H1 (cell line): ENCODE data around the gene RNF166. TPM values are rescaled to one million over a fixed set of nuclear protein-coding genes. Genes with fewer than 3 reads are reported as not detected.
A peak's percentile ranks its signal among the peaks of the same experiment; 100 is the strongest.

Source experiments
- CTCF ChIA-PET: fragments of 300-600 bp; sonication (Branson Sonifier 250); formaldehyde crosslinking; loops from one replicate; lab custom pipeline; 2021; ENCODE audit not compliant: partially characterized antibody; lab: Charles Lee
- POLR2A ChIA-PET: fragments of 300-600 bp; sonication (Branson Sonifier 250); formaldehyde crosslinking; loops from one replicate; lab custom pipeline; 2021; ENCODE audit warnings: inconsistent platforms; ENCODE audit not compliant: partially characterized antibody; lab: Charles Lee
- DNase-seq, 2 experiments: peaks; one replicate each; pipeline versions ENCODE4 v3.0.0 to v3.0.0-alpha.2; 2010 to 2022; ENCODE audit warnings: low spot score in 2 of 2, low read depth in 1 of 2, mixed read lengths in 1 of 2
- FAIRE-seq: peaks from 2 replicates; lab custom pipeline; 2011; peaks lifted over from hg19 to GRCh38; lab: Jason Lieb, UNC
- H2AFZ ChIP-seq: 2 replicates; pipeline ENCODE4 v1.8.1; 2012; ENCODE audit warnings: low read length, inconsistent platforms
- H2AK5ac ChIP-seq: 2 replicates; pipeline ENCODE4 v1.6.1; 2013; ENCODE audit warnings: low read depth, low read length
- H2BK120ac ChIP-seq: replicated peaks from 2 replicates; pipeline ENCODE3; 2013; ENCODE audit warnings: low read depth, low read length, inconsistent platforms
- H2BK12ac ChIP-seq: 2 replicates; pipeline ENCODE4 v1.6.1; 2013; ENCODE audit warnings: low read depth, low read length
- H2BK15ac ChIP-seq: 2 replicates; pipeline ENCODE4 v1.6.1; 2013; ENCODE audit warnings: low read length
- H2BK20ac ChIP-seq: 2 replicates; pipeline ENCODE4 v1.6.1; 2013; ENCODE audit warnings: low read length
- H2BK5ac ChIP-seq: 2 replicates; pipeline ENCODE4 v1.6.1; 2013; ENCODE audit warnings: low read depth, low read length
- H3K14ac ChIP-seq: 2 replicates; pipeline ENCODE4 v1.6.1; 2013; ENCODE audit warnings: inconsistent platforms; ENCODE audit not compliant: insufficient read length
- H3K18ac ChIP-seq: 2 replicates; pipeline ENCODE4 v1.6.1; 2013; ENCODE audit warnings: low read length; ENCODE audit errors: extremely low read depth
- H3K23ac ChIP-seq: 2 replicates; pipeline ENCODE4 v1.6.1; 2013; ENCODE audit warnings: inconsistent platforms; ENCODE audit not compliant: insufficient read length
- H3K23me2 ChIP-seq: 2 replicates; pipeline ENCODE4 v1.6.1; 2013; ENCODE audit warnings: low read depth, low read length
- H3K27ac ChIP-seq: 2 replicates; pipeline ENCODE4 v1.6.1; 2011; ENCODE audit warnings: low read depth, low read length, inconsistent platforms
- H3K27me3 ChIP-seq, 4 experiments: replicated peaks in 1 of 4; 1 replicate in 1 of 4; 2 replicates in 3 of 4; pipeline versions ENCODE4 v1.6.1 to v1.8.1; 2011 to 2013; ENCODE audit warnings: low read length in 3 of 4, mild to moderate bottlenecking in 3 of 4, inconsistent platforms in 2 of 4, mixed read lengths in 2 of 4, moderate library complexity in 1 of 4; ENCODE audit not compliant: control insufficient read depth in 3 of 4, insufficient read depth in 3 of 4; ENCODE audit errors: extremely low read depth in 1 of 4
- H3K36me3 ChIP-seq, 4 experiments: 2 replicates each; pipeline versions ENCODE4 v1.6.1 to v1.8.1; 2011 to 2013; ENCODE audit warnings: mild to moderate bottlenecking in 4 of 4, low read length in 3 of 4, moderate library complexity in 2 of 4, control low read depth in 1 of 4, inconsistent platforms in 1 of 4; ENCODE audit not compliant: insufficient read depth in 4 of 4, control insufficient read depth in 2 of 4
- H3K4ac ChIP-seq: replicated peaks from 2 replicates; pipeline ENCODE3; 2013; ENCODE audit warnings: low read length, low read depth, mixed read lengths, inconsistent platforms; ENCODE audit not compliant: insufficient read length
- H3K4me1 ChIP-seq, 4 experiments: replicated peaks in 1 of 4; 1 replicate in 1 of 4; 2 replicates in 3 of 4; pipeline versions ENCODE4 v1.6.1 to v1.8.1; 2011 to 2013; ENCODE audit warnings: low read length in 3 of 4, inconsistent platforms in 2 of 4, mixed read lengths in 1 of 4; ENCODE audit not compliant: insufficient read depth in 4 of 4, control insufficient read depth in 3 of 4
- H3K4me2 ChIP-seq, 2 experiments: 2 replicates each; pipeline versions ENCODE4 v1.6.1 to v1.8.1; 2011 to 2013; ENCODE audit warnings: low read depth in 2 of 2, low read length in 2 of 2, control low read depth in 1 of 2, inconsistent platforms in 1 of 2, mild to moderate bottlenecking in 1 of 2; ENCODE audit not compliant: insufficient read depth in 1 of 2
- H3K4me3 ChIP-seq, 4 experiments: fragments of 200-600, 300-600 bp in 1 of 4; sonication (generic), shearing (Covaris generic), sonication (Bioruptor Twin) in 1 of 4; 2 replicates each; pipeline versions ENCODE4 v1.5.1 to v1.8.1; 2011 to 2016; ENCODE audit warnings: low read length in 4 of 4, low read depth in 3 of 4, control low read depth in 2 of 4, inconsistent platforms in 2 of 4, mild to moderate bottlenecking in 2 of 4, mixed read lengths in 1 of 4, moderate library complexity in 1 of 4; ENCODE audit not compliant: insufficient read depth in 2 of 4; ENCODE audit errors: extremely low read depth in 1 of 4
- H3K56ac ChIP-seq: replicated peaks from 2 replicates; pipeline ENCODE3; 2013; ENCODE audit warnings: low read depth, mild to moderate bottlenecking, mixed read lengths, low read length, inconsistent platforms; ENCODE audit not compliant: insufficient read length
- H3K79me1 ChIP-seq: 2 replicates; pipeline ENCODE4 v1.6.1; 2013; ENCODE audit warnings: low read depth, low read length, control low read depth
- H3K79me2 ChIP-seq, 2 experiments: 2 replicates each; pipeline versions ENCODE4 v1.6.1 to v1.8.1; 2012 to 2013; ENCODE audit warnings: low read length in 2 of 2, mild to moderate bottlenecking in 2 of 2, inconsistent platforms in 1 of 2; ENCODE audit not compliant: insufficient read depth in 2 of 2, control insufficient read depth in 1 of 2
- H3K9ac ChIP-seq, 4 experiments: replicated peaks in 1 of 4; 1 replicate in 1 of 4; 2 replicates in 3 of 4; pipeline versions ENCODE4 v1.6.1 to v1.8.1; 2011 to 2013; ENCODE audit warnings: low read depth in 3 of 4, low read length in 3 of 4, control low read depth in 2 of 4, mild to moderate bottlenecking in 2 of 4, moderate library complexity in 2 of 4, inconsistent platforms in 1 of 4; ENCODE audit errors: extremely low read depth in 1 of 4
- H3K9me3 ChIP-seq, 2 experiments: 2 replicates each; pipeline versions ENCODE4 v1.6.1 to v1.8.1; 2012 to 2013; ENCODE audit warnings: mild to moderate bottlenecking in 2 of 2, moderate library complexity in 2 of 2, control low read depth in 1 of 2, inconsistent platforms in 1 of 2, low read depth in 1 of 2, low read length in 1 of 2, mixed read lengths in 1 of 2; ENCODE audit not compliant: insufficient read depth in 2 of 2
- H4K20me1 ChIP-seq, 2 experiments: replicated peaks in 1 of 2; 2 replicates each; pipeline versions ENCODE3 to v1.8.1; 2011 to 2013; ENCODE audit warnings: inconsistent platforms in 2 of 2, low read length in 2 of 2, mild to moderate bottlenecking in 1 of 2; ENCODE audit not compliant: insufficient read depth in 2 of 2, control insufficient read depth in 1 of 2
- H4K5ac ChIP-seq: 2 replicates; pipeline ENCODE4 v1.6.1; 2013; ENCODE audit warnings: low read length, low read depth, mixed read lengths, inconsistent platforms; ENCODE audit not compliant: insufficient read length
- H4K8ac ChIP-seq: 2 replicates; pipeline ENCODE4 v1.8.0; 2013; ENCODE audit warnings: mild to moderate bottlenecking, moderate library complexity, low read length, inconsistent platforms; ENCODE audit not compliant: insufficient read depth; ENCODE audit errors: extremely low read depth
- H4K91ac ChIP-seq: replicated peaks from 2 replicates; pipeline ENCODE3; 2013; ENCODE audit warnings: low read length, mixed read lengths, inconsistent platforms; ENCODE audit not compliant: insufficient read length
- EGR1 ChIP-seq: IDR thresholded peaks from 2 replicates; pipeline ENCODE4 v1.6.1; 2011; ENCODE audit warnings: low read depth, low read length, borderline replicate concordance
- RAD21 ChIP-seq, 2 experiments: IDR thresholded peaks in 1 of 2; conservative IDR thresholded peaks in 1 of 2; 2 replicates each; pipeline ENCODE4 v1.6.1; 2011; ENCODE audit warnings: low read depth in 2 of 2, low read length in 2 of 2, improper control_type of control experiment in 1 of 2, inconsistent platforms in 1 of 2, mild to moderate bottlenecking in 1 of 2, moderate library complexity in 1 of 2
- SIN3A ChIP-seq, 2 experiments: IDR thresholded peaks in 1 of 2; conservative IDR thresholded peaks in 1 of 2; 2 replicates each; pipeline ENCODE4 v1.6.1; 2011 to 2012; ENCODE audit warnings: low read length in 2 of 2, improper control_type of control experiment in 1 of 2, low read depth in 1 of 2, mild to moderate bottlenecking in 1 of 2
- SP1 ChIP-seq: IDR thresholded peaks from 2 replicates; pipeline ENCODE4 v1.6.1; 2011; ENCODE audit warnings: low read depth, low read length
- ZNF274 ChIP-seq: IDR thresholded peaks from 2 replicates; pipeline ENCODE4 v1.7.0; 2012; ENCODE audit warnings: low read length, borderline replicate concordance; ENCODE audit errors: extremely low read depth
- WGBS, 2 experiments: shearing (Covaris generic) in 1 of 2; methylation state at CpG; one replicate each; pipeline versions ENCODE4 v1.1.6 to v1.1.7; 2013 to 2015; ENCODE audit warnings: low lambda C conversion rate in 2 of 2, mixed read lengths in 2 of 2, inconsistent platforms in 1 of 2, low coverage in 1 of 2, missing lambda C conversion rate in 1 of 2; ENCODE audit not compliant: insufficient replicate concordance in 2 of 2, insufficient coverage in 1 of 2, insufficient read length in 1 of 2; ENCODE audit errors: extremely low coverage in 1 of 2, missing lambda C conversion rate in 1 of 2; 5-methylcytosine and 5-hydroxymethylcytosine counted together
- polyA plus RNA-seq, 7 experiments: library from polyadenylated mRNA; depleted of rRNA in 3 of 7; stranded (reverse) in 5 of 7; unstranded in 2 of 7; fragments of >200 nt in 5 of 7; fragments of 200-250 nt in 2 of 7; gene quantifications; 1 replicate in 5 of 7; 2 replicates in 1 of 7; 4 replicates in 1 of 7; pipeline versions ENCODE4 v1.2.1 to v1.2.3, GENCODE V29; 2011 to 2013; ENCODE audit warnings: missing spikeins in 2 of 7, mixed read lengths in 2 of 7
- total RNA-seq: library from RNA; stranded (reverse); fragmentation: NEBNext Ultra II Directional; extraction: Animal tissue kit (Norgen Biotek cat#: 25700); gene quantifications from 2 replicates; pipeline ENCODE4 v1.2.1, GENCODE V29; 2021

The RNF166 gene
- total and polyA plus RNA-seq, 2 of the 8 experiments (the other 6 are each of a cell fraction or from before 2014, with no cell fraction given): 29.8 to 31.2 TPM

- Histone ChIP-seq H3K56ac (no peak overlapping the region), H2BK15ac (0 out of 2 replicates have a peak overlapping the region, but pooled peaks have one; percentile 46)
- TF ChIP-seq ZNF274 (no peak), SP1 (no peak), SIN3A (conservative IDR thresholded peaks at IDR 0.05 in 1 of 2, IDR thresholded peaks at IDR 0.05 in 1 of 2; ENCODE audit: low read depth in 1 of 2, low read length in 2 of 2) (no peak), EGR1 (no peak), RAD21 (IDR thresholded peaks at IDR 0.05 in 1 of 2, conservative IDR thresholded peaks at IDR 0.05 in 1 of 2; ENCODE audit: low read depth in 2 of 2, low read length in 2 of 2) (no peak)
- TF ChIP-seq, all 59 proteins: peak for 0
- peak overlapping the region; percentile 65; the same call in 1 of the 2 replicates for H4K8ac ChIP-seq
- H2BK12ac ChIP-seq: no peak overlapping the region
- no peak overlapping the region for H3K27ac ChIP-seq
- H4K20me1 ChIP-seq: peaks cover 0 to 3% of the 10 kb centered on the region in 2 experiments
- no peak overlapping the region for H3K4me2 ChIP-seq
- no peaks in the 10 kb centered on the region for H3K36me3 ChIP-seq
- H3K27me3 ChIP-seq: no peaks in the 10 kb centered on the region
- no peak overlapping the region for H3K23ac ChIP-seq
- H3K4me1 ChIP-seq: peaks cover 0 to 11% (median 6%) of the 10 kb centered on the region in 4 experiments; a peak in 4 of 7 replicates
- no peak for DNase-seq
- H3K9me3 ChIP-seq: no peaks in the 10 kb centered on the region
- POLR2A ChIA-PET: interaction anchor here (0.7 kb wide), 1 partner anchor 280 kb away, joined by 3 read pairs; no protein-coding TSS in a partner anchor
- no peak overlapping the region for H2BK20ac ChIP-seq
- H4K91ac ChIP-seq: peak overlapping the region; percentile 69
- no peak overlapping the region for H3K14ac ChIP-seq
- no peak overlapping the region for H3K9ac ChIP-seq
- H3K18ac ChIP-seq: no peak overlapping the region
- H3K79me2 ChIP-seq: no peaks in the 10 kb centered on the region
- no peak for FAIRE-seq
- no peak overlapping the region for H3K4ac ChIP-seq
- 89% methylated on average over 12 of the region's 12 CpGs; no CpG with 5 or more reads in 1 of the 2 experiments for WGBS, 2 experiments
- H3K4me3 ChIP-seq: no peak overlapping the region
- no peaks in the 10 kb centered on the region for H3K23me2 ChIP-seq
- H2AK5ac ChIP-seq: no peak overlapping the region
- no peak overlapping the region for H2AFZ ChIP-seq
- H2BK120ac ChIP-seq: no peak overlapping the region
- CTCF ChIA-PET: interaction anchor here (0.6 to 25.0 kb wide), 11 partner anchors 12 to 204 kb away, joined by 3 to 251 read pairs (median 4); no protein-coding TSS in a partner anchor
- no peak overlapping the region for H2BK5ac ChIP-seq
- H3K79me1 ChIP-seq: no peaks in the 10 kb centered on the region; the same call in 1 of the 2 replicates
- H4K5ac ChIP-seq: no peak overlapping the region
These were observed 42.2 kb upstream of the RNF166 start for GRCh38 chr16:88748364-88748763.
